ENCODE results near the gene ASB7.
"Not testable (repeated sequence)": the region's sequence is repeated elsewhere in the genome, so short reads cannot be mapped to it uniquely, and the experiment has no call there.

The ASB7 gene

DNA sequence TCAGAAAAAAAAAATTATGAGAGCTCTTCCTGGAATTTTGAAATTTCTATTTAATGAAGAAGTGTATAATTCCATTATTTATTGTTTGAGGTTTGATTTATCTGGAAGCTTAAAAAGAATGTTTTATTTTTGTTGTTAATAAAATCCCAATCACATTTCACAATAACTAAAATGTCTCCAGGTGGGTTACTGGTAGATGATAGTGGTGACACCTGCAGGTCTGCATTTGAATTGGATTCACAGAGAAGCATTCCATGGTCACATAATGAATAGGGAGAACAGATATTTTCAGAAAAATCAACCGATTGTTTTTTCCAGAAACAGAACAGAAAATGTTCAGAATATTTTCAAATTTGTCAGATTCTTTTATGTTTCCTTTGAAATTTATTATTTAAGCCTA, 48.3 kb downstream of the ASB7 start:
- DNase-seq = no peak

GRCh38 chr15:100651253-100651652, 48.9 kb downstream of the ASB7 start:
- DNase-seq = no peak

DNA sequence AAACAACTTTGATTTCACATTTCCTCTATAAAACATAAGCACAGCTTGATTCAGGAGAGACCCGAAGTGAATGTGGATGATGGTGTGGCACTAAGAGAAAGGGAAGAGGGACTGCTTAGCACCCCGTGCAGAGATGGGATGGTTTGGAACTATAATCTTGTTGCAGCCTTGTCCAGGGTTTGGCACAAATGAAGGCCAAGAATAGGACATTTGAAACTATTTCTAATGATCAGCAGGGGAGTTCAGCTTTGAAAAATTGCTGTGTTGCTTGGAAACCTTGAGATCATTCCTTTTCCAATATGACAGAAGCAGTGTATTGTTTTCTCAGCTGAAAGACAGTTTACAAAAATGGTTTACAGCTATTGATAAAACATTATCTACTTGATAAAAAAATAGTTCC, 49.7 kb downstream of the ASB7 start:
- DNase-seq = no peak

- no peak for DNase-seq
Measured at GRCh38 chr15:100653608-100654007, 51.2 kb downstream of the ASB7 start.

DNA sequence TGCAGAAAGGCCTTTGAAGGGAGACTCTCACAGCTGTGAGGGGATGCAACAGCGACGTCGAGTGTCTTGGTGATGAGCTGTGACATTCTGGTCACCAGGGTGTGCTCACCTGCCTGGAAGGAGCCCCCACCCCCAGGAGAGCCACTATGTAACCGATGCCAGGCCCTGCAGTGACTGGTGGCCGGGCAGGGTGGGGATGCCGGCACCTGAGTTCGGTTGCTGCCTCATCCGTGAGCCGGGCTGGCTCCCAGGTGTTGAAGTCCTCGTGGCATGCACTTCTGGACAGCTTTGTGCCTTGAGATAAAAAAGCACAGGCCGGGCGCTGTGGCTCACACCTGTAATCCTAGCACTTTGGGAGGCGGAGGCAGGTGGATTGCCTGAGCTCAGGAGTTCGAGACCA, 56.5 kb downstream of the ASB7 start:
- DNase-seq = no peak

DNA sequence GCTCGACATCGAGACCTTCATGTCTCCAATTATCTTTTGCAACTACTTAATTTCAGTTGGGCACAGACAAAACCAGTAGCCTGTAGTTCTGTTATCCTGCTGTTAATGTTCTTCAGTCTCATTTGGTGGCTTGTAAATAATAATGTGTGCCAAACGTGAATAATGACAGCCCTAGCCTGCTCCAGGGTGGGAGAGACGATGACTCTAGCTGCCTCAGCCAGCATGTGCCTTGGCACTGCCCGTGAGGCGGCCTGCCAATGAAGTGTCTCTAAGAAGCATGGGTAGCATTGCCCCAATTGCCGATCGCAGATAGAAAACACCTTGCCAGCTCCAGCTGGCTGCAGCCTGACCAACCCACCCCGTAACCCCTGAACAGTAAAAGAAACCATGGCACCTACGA, 58.8 kb downstream of the ASB7 start:
- DNase-seq = peak in 1 of 51 donors; percentile 11

GRCh38 chr15:100663086-100663914, 60.9 kb downstream of the ASB7 start:
- no peak for DNase-seq

- DNase-seq = no peak
Measured at GRCh38 chr15:100663915-100664281, 61.5 kb downstream of the ASB7 start.

DNA sequence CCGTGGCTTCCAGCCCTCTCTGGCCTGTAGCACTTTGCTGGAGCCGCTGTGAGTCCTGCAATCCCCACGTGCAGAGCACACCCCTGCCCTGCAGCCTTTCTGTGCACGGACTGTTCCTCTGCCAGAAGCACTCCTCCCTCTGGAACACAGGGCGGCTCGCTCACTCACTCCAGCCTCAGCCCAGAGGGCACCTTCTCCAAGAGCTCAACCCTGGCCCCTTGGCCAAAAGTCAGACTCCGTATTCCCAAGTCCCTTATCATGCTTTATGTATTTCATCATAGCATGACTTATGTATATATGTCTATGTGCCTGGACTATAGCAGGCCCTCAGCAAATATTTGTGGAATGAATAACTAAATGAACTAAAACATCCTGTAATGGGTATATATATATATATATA, 63.2 kb downstream of the ASB7 start:
- no peak for DNase-seq

GRCh38 chr15:100667405-100668347, 65.3 kb downstream of the ASB7 start:
- DNase-seq = no peak

- DNase-seq = no peak
Measured at GRCh38 chr15:100668348-100668745, 66.0 kb downstream of the ASB7 start.

DNA sequence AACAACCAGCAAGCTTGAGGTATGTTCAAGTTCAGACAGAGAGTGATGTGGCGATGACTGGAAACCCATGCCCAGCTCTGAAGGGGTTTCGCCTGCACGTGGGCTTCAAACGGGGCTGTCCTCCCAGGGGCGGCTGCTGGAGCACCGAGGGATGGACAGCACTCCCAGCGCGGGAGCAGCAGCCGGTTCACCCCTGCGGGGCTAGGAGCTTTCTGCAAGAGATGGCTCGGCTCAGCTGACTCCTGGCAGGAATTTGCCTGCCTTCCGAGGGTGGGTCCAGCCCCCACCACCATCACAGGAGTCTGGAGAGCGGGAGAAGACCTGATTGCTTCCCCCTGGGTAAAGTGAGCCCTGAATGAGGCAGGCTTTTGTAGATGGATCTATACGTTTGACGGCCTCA, 66.9 kb downstream of the ASB7 start:
- no peak for DNase-seq

- DNase-seq = no peak
Measured at GRCh38 chr15:100670505-100671021, 68.2 kb downstream of the ASB7 start.

DNA sequence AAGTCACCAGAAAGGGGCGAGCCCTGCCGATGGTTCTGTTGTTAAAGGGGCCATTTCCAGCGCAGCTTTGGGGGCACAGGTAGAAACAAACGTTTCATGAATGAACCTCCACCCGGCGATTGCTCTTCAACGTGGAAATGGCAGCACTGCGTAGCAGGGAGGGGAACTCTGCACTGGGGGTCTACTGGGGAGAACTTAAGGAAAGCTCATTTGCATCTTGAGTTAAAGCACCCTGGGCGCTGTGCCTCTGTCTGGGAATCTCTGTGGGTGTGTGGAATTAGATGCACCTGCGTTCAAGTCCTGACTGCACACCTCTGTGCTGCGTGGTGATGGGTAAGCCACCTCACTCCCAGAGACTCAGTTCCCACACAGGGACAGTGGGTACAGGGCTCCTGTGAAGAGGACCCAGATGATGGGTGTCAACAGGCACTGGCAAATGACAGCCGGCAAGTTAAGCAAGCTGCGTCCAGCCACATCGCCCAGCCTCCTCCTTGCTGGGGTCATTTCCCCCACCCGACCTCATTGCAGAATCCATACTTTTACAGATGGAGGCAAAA, 68.8 kb downstream of the ASB7 start:
- DNase-seq = no peak

DNA sequence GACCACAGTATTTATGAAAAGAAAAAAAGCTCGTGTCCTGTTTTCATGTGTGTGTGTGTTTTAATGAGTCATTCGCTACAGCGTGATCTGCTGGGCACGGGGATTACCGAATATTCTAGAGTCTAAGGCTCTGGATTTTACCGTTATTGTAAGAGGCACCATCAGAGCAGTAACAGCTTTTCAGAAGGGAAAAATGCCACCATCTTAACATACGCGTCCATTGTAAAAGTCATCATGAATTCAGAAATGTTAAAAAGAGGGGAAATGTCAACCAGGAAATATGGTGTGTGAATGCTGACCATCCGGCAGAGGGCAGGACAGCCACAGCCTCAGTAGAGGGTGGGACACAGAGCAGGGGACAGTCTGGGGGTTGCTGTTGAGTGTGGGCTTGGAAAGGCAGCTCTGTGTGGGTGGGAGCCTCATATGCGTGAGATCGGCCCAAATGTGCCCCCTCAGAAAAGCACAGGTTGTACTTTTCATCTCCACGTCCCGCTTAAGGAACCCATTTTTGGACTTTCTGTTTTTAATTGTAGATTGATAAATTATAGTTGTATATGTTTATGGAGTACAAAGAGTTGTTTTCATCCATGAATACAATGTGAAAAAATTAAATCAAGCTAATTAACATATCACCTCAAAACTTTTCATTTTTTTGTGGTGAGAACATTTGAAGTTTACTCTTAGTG, 69.6 kb downstream of the ASB7 start:
- peak in 1 of 51 donors; percentile 7 for DNase-seq

DNA sequence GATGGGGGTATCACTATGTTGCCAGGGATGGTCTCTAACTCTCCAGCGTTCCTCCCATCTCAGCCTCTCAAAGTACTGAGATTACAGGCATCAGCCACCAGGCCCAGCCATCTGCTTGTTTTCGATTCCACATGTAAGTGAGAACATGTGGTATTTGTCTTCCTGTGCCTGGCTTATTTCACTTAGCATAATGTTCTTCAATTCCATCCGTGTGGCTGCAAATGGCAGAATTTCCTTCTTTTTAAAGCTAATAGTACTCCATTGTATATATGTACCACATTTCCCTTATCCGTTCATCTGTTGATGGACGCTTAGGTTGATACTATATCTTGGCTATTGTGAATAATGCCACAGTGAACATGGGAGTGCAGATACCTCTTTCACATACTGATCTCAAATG, 70.6 kb downstream of the ASB7 start:
- no peak for DNase-seq

GRCh38 chr15:100679151-100679550, 76.8 kb downstream of the ASB7 start:
- DNase-seq = not testable (repeated sequence)

DNA sequence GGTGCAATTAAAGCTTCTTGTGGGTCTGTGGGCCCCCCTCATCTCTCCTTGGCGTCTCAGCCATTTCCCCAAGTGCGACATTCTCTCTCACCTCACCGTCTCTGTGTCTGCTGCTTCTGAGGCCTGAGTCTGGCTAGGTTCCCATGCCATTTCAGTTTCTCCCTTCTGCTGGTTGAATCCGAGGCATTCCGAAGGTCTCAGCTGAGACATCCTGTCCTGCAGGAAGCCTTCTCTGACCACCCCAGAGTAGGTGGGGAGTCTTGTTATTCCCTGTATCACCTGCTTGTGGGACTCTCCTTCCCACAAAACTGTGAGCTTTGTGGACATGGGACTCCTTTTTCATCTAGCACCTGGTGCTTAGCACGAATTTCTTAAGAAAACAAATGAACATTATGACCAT, 78.3 kb downstream of the ASB7 start:
- no peak for DNase-seq

DNA sequence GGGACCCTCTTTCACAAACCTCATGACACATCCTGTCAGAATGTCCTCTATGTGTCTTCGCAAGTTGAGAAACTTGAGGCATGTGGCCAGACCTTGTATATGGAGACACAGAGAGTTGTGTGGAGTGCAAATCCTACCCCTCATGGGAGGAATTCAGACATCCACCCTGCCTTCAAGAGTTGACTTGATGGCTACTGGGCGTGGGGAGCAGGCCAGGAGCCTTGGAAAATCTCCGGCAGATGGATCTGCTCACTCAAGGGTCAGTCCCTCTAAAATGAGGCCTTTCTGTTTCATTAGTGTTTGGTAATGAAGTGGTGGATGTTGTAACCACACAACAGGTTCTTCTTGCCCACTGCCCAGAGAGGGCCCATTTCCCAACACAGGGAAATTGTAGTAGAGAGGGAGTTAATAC, 79.0 kb downstream of the ASB7 start:
- DNase-seq = no peak

GRCh38 chr15:100682468-100682867, 80.1 kb downstream of the ASB7 start:
- DNase-seq = no peak

- no peak for DNase-seq
Measured at GRCh38 chr15:100683434-100683833, 81.0 kb downstream of the ASB7 start.

GRCh38 chr15:100684591-100684990, 82.2 kb downstream of the ASB7 start:
- no peak for DNase-seq

Measured in hypothalamus (tissue), 51 donors.